ENCODE measurements around the gene HTRA3. TPM values are rescaled to one million over a fixed set of nuclear protein-coding genes. Genes with fewer than 3 reads are reported as not detected.

HTRA3 gene
- polyA plus RNA-seq, 1 donor from 2014 or later = not detected

DNA sequence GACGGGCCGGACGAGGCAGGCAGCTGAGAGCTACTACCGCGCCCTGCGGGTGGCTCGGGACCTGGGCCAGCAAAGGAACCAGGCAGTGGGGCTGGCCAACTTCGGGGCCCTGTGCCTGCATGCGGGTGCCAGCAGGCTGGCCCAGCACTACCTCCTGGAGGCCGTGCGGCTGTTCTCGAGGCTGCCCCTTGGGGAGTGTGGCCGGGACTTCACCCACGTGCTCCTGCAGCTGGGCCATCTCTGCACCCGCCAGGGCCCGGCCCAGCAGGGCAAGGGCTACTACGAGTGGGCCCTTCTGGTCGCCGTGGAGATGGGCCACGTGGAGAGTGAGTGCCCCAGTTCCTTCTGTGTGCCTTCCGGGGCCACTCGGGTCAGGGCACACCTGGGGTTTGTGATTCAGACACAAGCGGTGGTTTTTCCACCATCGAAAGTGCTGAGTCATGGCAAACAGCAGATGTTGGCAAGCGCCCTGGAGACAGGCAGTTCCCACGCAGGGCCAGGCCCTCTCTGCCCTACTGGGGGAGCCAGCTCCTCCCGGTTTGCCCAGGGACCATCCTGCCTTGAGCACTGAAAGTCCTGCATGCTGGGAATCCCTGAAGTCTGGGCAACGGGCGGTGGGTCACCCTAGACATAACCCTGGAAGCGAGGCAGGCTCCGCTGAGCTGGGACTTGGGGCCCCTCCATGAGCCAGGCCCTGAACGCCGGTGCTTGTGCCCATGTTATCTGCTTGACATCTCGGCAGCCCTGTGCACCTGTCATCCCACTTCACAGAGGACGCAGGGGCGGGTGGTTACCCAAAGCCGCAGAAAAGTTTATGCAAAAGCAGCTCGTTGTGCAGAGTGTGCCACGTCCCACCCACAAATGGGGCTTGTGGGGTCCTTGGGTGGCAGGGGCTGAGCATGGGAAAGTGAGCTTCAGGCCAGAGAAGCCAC is 41.0 kb upstream of the HTRA3 start:
- Histone ChIP-seq H3K9ac (ENCODE audit: low read length) (no peak overlapping the region), H2AFZ (ENCODE audit: low read depth, low read length) (no peak overlapping the region)

DNA sequence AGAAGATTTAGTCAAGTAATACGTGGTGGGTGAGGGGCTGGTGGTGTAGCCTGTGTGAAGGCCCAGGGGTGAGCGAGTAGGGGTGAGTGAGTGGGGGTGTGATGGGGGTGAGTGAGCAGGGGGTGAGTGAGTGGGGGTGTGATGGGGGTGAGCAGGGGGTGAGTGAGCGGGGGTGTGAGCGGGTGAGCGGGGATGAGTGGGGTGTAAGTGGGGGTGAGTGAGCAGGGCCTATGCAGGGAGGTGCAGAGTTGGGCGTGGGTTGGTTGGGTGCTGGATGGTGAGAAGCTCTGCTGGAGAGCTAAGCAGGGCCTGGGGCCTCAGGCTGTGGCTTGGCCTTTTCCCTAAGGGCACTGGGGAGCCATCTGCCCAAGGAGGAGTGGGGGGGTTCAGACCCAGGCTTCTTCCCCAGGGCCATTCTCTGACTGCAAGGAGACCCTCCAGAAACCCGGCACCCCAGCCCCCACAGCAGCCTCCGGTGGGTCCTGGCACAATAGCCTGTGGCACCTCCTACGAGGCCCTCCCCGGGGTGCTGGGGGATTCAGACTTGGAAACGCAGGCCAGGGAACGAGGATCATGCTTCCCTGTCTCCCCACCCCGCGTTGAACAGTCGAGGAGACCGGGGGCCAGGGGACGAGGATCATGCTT is 40.1 kb upstream of the HTRA3 start:
- no peak overlapping the region for H3K4me3 ChIP-seq (ENCODE audit: low read length)
- H3K36me3 ChIP-seq (ENCODE audit: insufficient read depth, low read length) = no peaks in the 10 kb centered on the region
- H3F3A ChIP-seq (ENCODE audit: insufficient read depth, low read length, poor library complexity, severe bottlenecking) = no peaks in the 10 kb centered on the region
- no peaks in the 10 kb centered on the region for H3K9me2 ChIP-seq (ENCODE audit: insufficient read depth, low read length)
- no peaks in the 10 kb centered on the region for H3K27me3 ChIP-seq (ENCODE audit: insufficient read depth, low read depth, low read length)
- H3K79me2 ChIP-seq (replicated peaks; ENCODE audit: insufficient read depth, low read length) = no peaks in the 10 kb centered on the region
- no peaks in the 10 kb centered on the region for H4K20me1 ChIP-seq (ENCODE audit: insufficient read depth)
- H3K27ac ChIP-seq (ENCODE audit: low read length) = no peak overlapping the region
- no peak overlapping the region for H2AFZ ChIP-seq (ENCODE audit: low read depth, low read length)
- no peaks in the 10 kb centered on the region for H3K9me3 ChIP-seq (ENCODE audit: low read length)
- no peak overlapping the region for H3K9ac ChIP-seq (ENCODE audit: low read length)
- no peak overlapping the region for H3K4me2 ChIP-seq (ENCODE audit: low read length)
- TF ChIP-seq, protein P1, sequence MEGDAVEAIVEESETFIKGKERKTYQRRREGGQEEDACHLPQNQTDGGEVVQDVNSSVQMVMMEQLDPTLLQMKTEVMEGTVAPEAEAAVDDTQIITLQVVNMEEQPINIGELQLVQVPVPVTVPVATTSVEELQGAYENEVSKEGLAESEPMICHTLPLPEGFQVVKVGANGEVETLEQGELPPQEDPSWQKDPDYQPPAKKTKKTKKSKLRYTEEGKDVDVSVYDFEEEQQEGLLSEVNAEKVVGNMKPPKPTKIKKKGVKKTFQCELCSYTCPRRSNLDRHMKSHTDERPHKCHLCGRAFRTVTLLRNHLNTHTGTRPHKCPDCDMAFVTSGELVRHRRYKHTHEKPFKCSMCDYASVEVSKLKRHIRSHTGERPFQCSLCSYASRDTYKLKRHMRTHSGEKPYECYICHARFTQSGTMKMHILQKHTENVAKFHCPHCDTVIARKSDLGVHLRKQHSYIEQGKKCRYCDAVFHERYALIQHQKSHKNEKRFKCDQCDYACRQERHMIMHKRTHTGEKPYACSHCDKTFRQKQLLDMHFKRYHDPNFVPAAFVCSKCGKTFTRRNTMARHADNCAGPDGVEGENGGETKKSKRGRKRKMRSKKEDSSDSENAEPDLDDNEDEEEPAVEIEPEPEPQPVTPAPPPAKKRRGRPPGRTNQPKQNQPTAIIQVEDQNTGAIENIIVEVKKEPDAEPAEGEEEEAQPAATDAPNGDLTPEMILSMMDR (IDR thresholded peaks at IDR 0.05; ENCODE audit: poor library complexity, severe bottlenecking) = no peak
- TF ChIP-seq EZH2 (IDR thresholded peaks at IDR 0.05; ENCODE audit: borderline replicate concordance, insufficient read depth, low read length, poor library complexity, severe bottlenecking) (no peak), SMC3 (conservative IDR thresholded peaks at IDR 0.05; ENCODE audit: poor library complexity) (no peak), POLR2AphosphoS5 (IDR thresholded peaks at IDR 0.05) (no peak), MXI1 (conservative IDR thresholded peaks at IDR 0.05; ENCODE audit: poor library complexity, severe bottlenecking) (no peak), EP300 (conservative IDR thresholded peaks at IDR 0.05; ENCODE audit: poor library complexity, severe bottlenecking) (no peak), TAF1 (IDR thresholded peaks at IDR 0.05; ENCODE audit: low read depth) (no peak)
- TF ChIP-seq, protein P2, sequence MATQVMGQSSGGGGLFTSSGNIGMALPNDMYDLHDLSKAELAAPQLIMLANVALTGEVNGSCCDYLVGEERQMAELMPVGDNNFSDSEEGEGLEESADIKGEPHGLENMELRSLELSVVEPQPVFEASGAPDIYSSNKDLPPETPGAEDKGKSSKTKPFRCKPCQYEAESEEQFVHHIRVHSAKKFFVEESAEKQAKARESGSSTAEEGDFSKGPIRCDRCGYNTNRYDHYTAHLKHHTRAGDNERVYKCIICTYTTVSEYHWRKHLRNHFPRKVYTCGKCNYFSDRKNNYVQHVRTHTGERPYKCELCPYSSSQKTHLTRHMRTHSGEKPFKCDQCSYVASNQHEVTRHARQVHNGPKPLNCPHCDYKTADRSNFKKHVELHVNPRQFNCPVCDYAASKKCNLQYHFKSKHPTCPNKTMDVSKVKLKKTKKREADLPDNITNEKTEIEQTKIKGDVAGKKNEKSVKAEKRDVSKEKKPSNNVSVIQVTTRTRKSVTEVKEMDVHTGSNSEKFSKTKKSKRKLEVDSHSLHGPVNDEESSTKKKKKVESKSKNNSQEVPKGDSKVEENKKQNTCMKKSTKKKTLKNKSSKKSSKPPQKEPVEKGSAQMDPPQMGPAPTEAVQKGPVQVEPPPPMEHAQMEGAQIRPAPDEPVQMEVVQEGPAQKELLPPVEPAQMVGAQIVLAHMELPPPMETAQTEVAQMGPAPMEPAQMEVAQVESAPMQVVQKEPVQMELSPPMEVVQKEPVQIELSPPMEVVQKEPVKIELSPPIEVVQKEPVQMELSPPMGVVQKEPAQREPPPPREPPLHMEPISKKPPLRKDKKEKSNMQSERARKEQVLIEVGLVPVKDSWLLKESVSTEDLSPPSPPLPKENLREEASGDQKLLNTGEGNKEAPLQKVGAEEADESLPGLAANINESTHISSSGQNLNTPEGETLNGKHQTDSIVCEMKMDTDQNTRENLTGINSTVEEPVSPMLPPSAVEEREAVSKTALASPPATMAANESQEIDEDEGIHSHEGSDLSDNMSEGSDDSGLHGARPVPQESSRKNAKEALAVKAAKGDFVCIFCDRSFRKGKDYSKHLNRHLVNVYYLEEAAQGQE (IDR thresholded peaks at IDR 0.05; ENCODE audit: borderline replicate concordance) = no peak

More for the DNA sequence above, 41.0 kb upstream of the HTRA3 start:
- Histone ChIP-seq H3K27me3 (ENCODE audit: insufficient read depth, low read depth, low read length) (no peaks in the 10 kb centered on the region), H3K4me3 (ENCODE audit: low read length) (no peak overlapping the region), H3K36me3 (ENCODE audit: insufficient read depth, low read length) (no peaks in the 10 kb centered on the region), H3F3A (ENCODE audit: insufficient read depth, low read length, poor library complexity, severe bottlenecking) (no peaks in the 10 kb centered on the region), H3K9me3 (ENCODE audit: low read length) (no peaks in the 10 kb centered on the region), H4K20me1 (ENCODE audit: insufficient read depth) (no peaks in the 10 kb centered on the region), H3K9me2 (ENCODE audit: insufficient read depth, low read length) (no peaks in the 10 kb centered on the region), H3K79me2 (replicated peaks; ENCODE audit: insufficient read depth, low read length) (no peaks in the 10 kb centered on the region), H3K27ac (ENCODE audit: low read length) (no peak overlapping the region), H3K4me2 (ENCODE audit: low read length) (no peak overlapping the region)
- TF ChIP-seq POLR2AphosphoS5 (IDR thresholded peaks at IDR 0.05) (no peak), EZH2 (IDR thresholded peaks at IDR 0.05; ENCODE audit: borderline replicate concordance, insufficient read depth, low read length, poor library complexity, severe bottlenecking) (no peak), EP300 (conservative IDR thresholded peaks at IDR 0.05; ENCODE audit: poor library complexity, severe bottlenecking) (no peak), SMC3 (conservative IDR thresholded peaks at IDR 0.05; ENCODE audit: poor library complexity) (no peak), TAF1 (IDR thresholded peaks at IDR 0.05; ENCODE audit: low read depth) (no peak), RAD21 (conservative IDR thresholded peaks at IDR 0.05) (no peak)
- TF ChIP-seq, protein P1 (IDR thresholded peaks at IDR 0.05; ENCODE audit: poor library complexity, severe bottlenecking) = no peak
- TF ChIP-seq, protein P2 (IDR thresholded peaks at IDR 0.05; ENCODE audit: borderline replicate concordance) = no peak

All from neural cell (in vitro differentiated cells).